AG09319 (cell line): ENCODE results near the gene SCLY.

Source experiments
- DNase-seq: peaks from one replicate; pipeline ENCODE4 v3.0.0-alpha.2; 2010; ENCODE audit warnings: low read depth; ENCODE audit errors: extremely low read depth
- TF ChIP-seq, protein P1 (sequence below): IDR thresholded peaks from 2 replicates; pipeline ENCODE4 v1.5.1; 2011; ENCODE audit warnings: low read depth, mild to moderate bottlenecking, inconsistent platforms, low read length, moderate library complexity

The SCLY gene, protein sequence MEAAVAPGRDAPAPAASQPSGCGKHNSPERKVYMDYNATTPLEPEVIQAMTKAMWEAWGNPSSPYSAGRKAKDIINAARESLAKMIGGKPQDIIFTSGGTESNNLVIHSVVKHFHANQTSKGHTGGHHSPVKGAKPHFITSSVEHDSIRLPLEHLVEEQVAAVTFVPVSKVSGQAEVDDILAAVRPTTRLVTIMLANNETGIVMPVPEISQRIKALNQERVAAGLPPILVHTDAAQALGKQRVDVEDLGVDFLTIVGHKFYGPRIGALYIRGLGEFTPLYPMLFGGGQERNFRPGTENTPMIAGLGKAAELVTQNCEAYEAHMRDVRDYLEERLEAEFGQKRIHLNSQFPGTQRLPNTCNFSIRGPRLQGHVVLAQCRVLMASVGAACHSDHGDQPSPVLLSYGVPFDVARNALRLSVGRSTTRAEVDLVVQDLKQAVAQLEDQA

DNA sequence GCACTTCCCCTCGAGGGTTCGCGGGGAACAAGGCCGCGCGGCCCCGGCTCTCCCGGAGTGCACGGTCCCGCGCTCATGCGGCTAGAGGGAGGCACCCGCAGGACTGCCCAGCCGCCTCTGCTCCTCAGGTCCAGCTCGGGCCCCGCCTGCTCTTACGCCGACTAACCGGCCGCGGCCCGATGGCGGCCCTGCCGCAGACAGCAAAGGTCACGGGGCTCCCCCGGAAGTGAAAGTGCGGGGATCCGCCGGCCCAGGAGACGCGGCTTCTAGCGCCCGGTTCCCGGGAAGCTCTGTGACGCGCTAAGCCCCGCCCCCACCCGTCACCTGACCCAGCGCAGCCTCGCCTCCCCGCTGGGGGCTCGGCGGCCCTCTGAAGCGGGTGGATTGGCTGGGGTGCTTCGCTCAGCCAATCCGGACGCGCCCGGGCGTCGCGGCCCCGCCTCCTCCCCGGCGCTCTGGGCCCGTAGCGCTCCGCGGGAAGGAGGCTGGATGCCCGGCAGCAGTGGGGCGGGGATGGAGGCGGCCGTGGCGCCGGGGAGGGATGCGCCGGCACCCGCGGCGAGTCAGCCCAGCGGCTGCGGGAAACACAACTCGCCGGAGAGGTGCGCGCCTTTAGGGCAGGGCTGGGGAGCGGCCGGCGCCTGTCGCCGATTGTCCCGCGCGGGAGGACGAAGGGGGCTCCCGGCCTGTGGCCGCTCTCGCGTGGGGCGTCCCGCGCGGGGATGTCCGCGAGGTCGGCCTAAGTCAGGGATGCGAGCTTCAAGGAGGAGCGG lies at the start of gene SCLY:
SCLY (plus strand) TSS at position 460 of the 773 bp plus-strand sequence; CDS start at position 514, 54 bp downstream.
- TF ChIP-seq, protein P1, sequence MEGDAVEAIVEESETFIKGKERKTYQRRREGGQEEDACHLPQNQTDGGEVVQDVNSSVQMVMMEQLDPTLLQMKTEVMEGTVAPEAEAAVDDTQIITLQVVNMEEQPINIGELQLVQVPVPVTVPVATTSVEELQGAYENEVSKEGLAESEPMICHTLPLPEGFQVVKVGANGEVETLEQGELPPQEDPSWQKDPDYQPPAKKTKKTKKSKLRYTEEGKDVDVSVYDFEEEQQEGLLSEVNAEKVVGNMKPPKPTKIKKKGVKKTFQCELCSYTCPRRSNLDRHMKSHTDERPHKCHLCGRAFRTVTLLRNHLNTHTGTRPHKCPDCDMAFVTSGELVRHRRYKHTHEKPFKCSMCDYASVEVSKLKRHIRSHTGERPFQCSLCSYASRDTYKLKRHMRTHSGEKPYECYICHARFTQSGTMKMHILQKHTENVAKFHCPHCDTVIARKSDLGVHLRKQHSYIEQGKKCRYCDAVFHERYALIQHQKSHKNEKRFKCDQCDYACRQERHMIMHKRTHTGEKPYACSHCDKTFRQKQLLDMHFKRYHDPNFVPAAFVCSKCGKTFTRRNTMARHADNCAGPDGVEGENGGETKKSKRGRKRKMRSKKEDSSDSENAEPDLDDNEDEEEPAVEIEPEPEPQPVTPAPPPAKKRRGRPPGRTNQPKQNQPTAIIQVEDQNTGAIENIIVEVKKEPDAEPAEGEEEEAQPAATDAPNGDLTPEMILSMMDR: no peak

DNA sequence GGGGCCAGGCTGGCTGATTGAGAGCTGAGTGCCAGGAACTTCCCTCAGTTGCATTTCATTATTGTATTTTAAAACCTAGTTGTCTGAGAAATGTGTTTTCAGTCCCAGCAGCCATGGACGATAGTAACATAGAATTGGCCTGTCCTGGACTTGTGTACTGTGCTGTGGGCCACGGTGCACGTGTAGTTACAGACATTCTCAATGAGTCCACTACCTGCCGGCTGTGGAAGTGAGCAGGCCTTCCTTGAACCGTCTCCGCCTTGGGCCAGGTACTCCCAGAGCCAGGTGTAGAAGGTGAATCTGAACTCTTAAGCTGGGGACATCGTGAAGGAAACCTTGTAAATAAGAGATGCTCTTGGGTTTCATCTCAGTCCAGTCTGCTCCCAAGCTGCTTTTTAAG lies 47.0 kb upstream of the SCLY start:
- DNase-seq: no peak
- TF ChIP-seq, protein P1: no peak

More for the DNA sequence above, at the start of gene SCLY:
- peak; percentile 95 for DNase-seq

DNA sequence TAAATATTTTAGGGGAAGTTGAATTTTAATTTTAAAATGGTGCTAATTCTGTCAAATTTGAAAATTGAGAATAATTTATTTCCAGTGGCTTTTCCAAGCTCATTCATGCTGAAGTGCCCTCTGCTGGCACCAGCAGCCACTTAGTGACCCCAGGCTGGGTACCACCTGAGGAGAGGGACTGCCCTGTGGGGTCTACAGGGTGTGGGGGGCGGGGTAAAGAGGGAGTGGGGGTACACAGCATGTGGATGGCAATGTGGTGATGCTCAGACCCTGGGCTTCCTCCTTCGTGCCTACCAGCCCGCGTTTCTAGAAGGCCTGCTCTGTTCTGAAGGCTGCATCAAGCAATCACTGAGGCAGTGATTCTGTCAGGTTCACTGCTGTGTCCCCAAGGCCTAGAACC lies 45.1 kb upstream of the SCLY start:
- no peak for DNase-seq
- TF ChIP-seq, protein P1: peak; percentile 13

DNA sequence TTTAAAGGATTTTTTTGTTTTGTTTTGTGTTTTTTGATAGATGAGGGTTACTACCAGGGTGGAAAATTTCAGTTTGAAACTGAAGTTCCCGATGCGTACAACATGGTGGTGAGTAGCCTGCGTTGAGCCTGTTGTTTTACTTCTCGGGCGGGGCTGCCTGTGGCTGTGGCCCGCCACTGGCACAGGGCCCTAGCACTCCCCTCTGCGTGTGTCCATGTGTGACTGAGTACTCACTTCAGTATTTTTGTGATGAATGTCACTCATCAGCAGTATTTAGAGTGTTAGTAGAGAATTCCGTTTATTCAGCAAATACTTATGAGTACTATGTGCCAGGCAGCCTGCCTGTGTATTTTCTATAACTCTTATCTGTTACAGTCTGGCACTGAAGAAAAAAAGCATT lies 44.3 kb upstream of the SCLY start:
- TF ChIP-seq, protein P1: no peak
- no peak for DNase-seq

DNA sequence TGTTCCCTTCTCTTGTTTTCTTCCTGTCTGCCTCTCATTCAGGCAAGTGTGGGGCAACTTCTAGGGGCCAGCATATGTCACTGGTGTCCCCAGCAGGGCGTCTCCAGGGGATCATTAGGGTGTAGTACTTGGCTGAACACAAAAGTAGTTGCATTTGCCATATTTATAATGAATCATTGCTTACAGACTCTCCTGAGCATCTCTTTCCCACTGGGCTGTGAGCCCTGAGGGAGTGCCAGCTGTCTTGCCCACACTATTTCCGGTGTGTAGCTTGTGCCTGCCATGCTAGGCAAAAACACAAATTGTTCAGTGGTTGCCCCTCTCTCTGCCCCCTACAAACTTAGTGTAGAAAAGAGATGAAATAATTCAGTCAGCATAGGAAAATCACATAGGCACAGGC lies 40.8 kb upstream of the SCLY start:
- TF ChIP-seq, protein P1: no peak
- DNase-seq: no peak

DNA sequence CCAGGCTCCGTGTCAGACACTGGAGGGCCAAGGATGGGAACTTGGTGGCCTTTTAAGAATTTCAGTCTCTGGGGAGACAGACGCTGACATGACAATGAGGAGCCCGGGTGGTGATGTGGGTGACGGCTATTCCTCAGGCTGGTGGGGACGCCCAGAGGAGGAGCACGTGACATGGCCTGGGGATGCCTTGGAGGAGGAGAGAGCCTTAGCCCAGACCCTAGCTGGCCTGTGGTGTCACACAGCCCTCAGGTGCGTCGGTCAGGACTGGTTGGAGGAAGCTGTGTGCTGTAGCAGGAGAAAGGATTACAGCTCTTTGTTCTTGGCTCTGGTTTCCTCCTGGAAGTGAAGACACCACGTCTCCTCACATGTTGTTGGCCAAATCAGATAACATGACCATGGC lies 40.0 kb upstream of the SCLY start:
- TF ChIP-seq, protein P1: no peak

DNA sequence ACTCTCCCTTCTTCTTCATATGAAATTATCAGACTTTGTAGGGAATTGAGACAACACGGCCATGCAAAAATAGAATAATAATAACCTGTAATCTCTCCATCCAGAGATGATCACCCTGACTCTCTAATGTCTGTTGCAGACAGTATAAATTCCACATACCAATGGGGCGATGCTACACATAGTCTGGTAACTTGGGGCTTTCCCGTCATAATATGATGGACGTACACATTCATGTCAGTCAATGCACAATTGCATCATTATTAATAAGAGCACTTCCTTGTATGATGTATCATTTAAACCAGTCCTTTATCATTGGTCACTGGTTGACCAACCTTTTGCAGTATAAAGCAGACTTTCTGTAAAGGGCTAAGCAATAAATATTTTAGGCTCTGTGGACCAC lies 39.5 kb upstream of the SCLY start:
- TF ChIP-seq, protein P1: no peak
- no peak for DNase-seq

More for the DNA sequence above, 40.0 kb upstream of the SCLY start:
- no peak for DNase-seq
